Activated CD8-positive, alpha-beta memory T cell treated with anti-CD3 and anti-CD28 coated beads for 1 hour (primary cell): Measurements from ENCODE around the gene SPOCK3.
"Not testable (repeated sequence)": the region's sequence is repeated elsewhere in the genome, so short reads cannot be mapped to it uniquely, and the experiment has no call there.

Experiments used
- DNase-seq, 2 donors: peaks; one replicate each; pipeline ENCODE4 v3.0.0-alpha.2; 2020; ENCODE audit warnings: low read depth in 1 of 2; ENCODE audit errors: extremely low read depth in 1 of 2

The SPOCK3 gene

DNA sequence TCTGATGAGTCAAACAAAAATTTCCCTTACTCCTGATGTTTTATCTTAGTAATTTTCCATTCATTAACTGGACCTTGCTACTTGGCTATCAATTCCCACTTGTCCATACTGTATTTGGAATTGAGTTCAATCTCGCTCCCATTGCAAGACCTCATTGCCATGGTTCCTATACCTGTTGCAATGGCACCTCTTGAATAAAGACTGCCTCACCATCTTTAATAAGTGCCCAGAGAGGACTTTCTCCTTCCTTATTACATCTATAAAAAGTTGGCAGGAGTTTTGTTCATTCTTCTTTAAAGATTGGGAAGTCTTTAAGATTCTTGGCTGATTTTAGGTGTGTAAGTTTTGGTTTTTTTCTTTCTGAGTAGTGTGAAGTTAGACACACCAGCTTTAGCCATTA, 397.4 kb downstream of the SPOCK3 start:
- no peak for DNase-seq

GRCh38 chr4:166827629-166828028, 406.7 kb downstream of the SPOCK3 start:
- DNase-seq, result no peak

GRCh38 chr4:166827167-166827566, 407.1 kb downstream of the SPOCK3 start:
- no peak for DNase-seq

GRCh38 chr4:166823848-166824247, 410.4 kb downstream of the SPOCK3 start:
- DNase-seq, result no peak

DNA sequence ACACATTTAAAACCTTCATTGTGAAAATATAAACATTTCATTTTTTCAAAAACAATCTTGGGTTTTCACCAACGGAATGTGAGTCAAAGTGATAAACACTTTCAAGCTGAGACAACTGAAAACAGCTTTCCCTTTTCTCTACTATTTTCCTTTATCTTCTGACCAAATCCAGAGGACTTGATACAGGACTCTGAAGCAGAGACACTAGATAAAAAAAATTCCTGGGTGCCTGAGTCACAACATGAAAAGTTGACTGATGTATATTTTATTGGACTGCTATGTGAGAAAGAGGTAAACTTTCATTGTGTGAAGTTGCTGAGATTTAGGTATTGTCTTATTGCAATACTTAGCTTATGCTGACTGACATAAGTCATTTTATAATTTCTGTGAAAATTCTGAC, 411.2 kb downstream of the SPOCK3 start:
- DNase-seq, result no peak

DNA sequence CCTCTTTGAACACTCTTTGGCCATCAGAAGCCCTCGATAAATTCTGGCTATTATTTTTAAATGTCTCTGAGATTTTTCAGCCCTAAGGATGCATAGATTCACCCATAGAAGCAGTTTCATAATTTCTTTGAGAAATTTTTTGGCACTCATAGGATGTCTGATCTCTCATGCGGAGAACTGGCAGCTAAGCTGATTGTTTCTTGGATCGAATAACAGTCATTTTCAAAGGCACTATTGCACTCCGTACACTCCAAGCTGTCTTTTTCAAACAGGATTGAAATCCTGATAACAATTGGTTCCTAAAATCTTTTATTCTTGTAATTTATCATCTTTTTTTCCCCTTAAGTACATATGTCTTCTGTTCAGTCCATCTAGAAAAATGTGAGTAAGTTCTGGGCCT, 411.9 kb downstream of the SPOCK3 start:
- no peak for DNase-seq

DNA sequence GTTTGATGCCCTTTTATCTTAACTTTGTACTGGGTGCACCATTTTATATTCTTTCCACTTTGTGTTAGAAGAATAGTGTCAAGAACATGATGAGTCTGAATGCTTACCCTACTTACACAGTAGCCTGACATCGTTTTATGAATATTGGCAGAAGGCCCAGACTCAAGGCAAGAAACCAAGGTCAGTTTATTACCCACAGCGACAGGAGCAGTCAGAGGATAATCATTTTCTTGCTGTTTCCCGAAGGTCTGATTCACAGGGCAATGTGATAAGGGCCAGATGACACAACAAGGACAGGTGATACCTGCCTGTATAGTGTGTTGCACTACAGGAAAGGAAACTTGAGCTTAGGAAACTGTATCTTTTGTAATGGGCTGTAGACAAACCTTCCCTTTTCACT, 417.4 kb downstream of the SPOCK3 start:
- no peak for DNase-seq

DNA sequence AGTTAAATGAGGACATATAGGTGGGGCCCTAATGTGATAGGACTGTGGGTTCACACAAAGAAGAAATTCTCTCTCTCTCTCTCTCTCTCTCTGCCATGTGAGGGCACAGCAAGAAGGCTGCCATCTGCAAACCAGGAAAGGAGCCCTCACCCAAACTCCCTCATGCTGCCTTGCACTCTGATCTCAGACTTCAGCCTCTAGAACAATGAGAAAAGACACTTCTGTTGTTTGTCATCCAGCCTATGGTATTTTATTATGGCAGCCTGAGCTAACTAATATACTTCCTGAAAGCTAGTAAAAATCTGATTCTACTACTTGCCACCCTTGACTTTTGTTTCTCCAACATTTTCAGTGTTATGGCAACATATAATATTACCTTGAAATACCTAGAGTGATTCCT, 425.9 kb downstream of the SPOCK3 start:
- DNase-seq, result no peak

- DNase-seq, result no peak
These were observed 431.9 kb downstream of the SPOCK3 start for GRCh38 chr4:166802346-166802745.

DNA sequence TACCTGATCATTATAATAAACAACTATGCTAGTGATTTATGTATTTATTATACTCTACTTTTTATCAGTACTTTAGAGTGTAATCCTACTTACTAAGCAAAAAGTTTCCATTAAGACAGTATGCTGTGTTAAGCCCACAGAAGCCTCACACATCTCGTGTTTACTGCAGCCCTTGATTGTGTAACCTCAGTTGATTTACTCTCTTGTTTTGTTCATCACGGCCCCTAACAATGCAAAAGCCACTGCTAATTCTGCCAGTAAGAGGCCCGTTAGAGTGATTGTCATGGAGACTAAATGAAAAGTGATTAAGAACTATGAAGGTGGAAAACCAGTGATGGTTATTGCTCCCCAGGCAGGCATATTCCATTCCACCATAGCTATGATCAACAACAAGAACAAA, 436.2 kb downstream of the SPOCK3 start:
- no peak for DNase-seq

DNA sequence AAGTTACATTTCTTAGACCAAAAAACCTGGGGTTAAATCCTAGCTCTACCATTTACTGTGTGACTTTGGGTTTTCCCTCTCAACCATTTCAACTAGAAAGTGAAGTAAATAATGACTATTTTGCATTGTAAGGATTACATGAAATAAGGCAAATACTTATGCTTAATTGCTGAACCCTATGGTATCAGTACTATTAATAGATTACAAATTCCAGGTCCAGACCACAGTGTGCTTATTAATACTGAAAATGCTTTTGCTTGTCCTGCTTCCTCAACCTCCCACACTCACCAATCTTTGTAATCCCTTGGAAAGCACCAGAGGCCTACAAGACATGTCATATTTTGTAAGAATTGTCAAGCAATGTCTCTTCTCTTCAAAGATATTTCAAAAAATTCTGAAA, 456.5 kb downstream of the SPOCK3 start:
- no peak for DNase-seq

GRCh38 chr4:166763018-166763417, 471.3 kb downstream of the SPOCK3 start:
- DNase-seq, result no peak

- DNase-seq, result no peak
These were observed 492.6 kb downstream of the SPOCK3 start for GRCh38 chr4:166741742-166742141.

DNA sequence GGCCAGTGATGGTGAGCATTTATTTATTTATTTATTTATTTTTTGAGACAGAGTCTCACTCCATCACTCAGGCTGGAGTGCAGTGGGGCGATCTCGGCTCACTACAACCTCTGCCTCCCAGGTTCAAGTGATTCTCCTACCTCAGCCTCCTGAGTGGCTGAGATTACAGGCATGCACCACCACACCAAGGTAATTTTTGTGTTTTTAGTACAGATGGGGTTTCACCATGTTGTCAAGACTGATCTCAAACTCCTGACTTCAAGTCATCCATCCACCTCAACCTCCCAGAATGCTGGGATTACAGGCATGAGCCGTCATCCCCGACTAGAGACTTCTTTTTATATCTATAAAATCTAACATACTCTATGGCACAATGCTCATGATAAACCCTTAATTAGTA, 495.1 kb downstream of the SPOCK3 start:
- not testable (repeated sequence) for DNase-seq

DNA sequence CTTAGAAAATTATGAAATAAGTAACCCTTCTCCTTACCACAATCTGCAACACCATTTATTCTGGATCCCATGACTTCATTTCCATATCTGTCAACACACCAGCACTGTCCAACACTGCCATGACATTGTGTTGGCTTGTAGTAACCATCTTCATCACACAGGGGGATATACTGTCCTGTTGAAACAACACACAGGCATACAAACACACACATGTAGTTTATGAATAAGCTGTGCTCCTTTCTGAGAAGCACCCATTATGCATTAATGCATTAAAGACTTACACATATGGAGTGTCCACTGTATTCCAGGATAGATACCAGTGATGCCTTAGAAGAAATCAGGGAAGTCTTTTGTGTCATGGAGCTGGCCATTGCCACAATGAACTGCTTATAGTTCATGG, 496.9 kb downstream of the SPOCK3 start:
- DNase-seq, result no peak

DNA sequence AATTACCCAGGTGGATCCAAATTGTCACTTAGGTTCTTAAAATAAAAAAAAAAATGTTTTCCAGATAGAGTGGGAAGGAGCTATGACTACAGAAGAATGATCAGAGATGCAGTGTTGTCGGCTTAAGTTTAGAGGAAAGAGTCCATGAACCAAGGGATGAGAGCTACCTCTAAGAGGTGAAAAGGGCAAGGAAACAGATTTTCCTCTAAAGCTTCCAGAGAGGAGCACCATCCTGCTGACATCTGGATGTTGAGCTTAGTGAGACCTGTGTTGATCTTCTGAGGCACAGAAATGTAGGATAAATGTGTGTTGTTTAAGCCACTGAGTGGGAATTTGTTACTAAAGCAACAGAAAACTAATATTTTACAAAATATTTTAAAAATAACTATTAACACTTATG, 498.7 kb downstream of the SPOCK3 start:
- DNase-seq, result no peak

DNA sequence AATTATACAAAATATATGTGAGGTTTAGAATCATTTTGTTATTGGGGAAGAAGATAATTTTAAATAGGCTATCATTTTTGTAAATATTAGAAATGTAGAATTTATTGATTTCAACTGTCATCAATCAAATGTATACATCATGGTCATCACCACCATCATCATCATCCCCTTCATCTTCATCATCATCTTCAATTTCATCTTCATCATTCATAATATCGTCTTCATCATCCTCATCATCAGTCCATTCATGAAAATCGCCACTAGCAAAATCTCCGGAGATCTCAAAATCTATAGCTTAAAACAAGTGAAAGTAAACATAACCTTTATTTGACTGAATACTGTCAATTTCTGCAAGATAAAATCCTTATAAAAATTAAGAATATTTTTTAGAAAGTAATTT, 499.5 kb downstream of the SPOCK3 start:
- DNase-seq, result no peak

- DNase-seq, result no peak
These were observed 500.6 kb downstream of the SPOCK3 start for GRCh38 chr4:166733686-166734085.

DNA sequence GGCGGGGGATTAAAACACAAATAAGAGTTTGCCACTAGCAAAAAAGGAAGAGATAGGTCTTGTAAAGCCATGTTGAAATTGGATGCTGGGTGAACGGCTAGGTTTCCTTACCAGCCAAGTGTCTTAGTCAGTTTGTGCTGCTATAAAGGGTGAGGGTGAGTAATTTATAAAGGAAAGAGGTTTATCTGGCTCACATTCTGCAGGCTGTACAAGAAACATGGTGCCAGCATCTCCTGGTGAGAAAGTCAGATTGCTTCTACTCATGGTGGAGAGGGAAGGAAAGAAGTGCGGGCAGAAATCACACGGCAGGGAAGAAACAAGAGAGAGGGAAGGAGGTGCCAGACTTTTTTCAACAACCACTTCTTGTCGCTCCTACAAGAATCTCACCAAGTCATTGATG, 507.5 kb downstream of the SPOCK3 start:
- no peak for DNase-seq

GRCh38 chr4:166724369-166724768, 509.9 kb downstream of the SPOCK3 start:
- no peak for DNase-seq

DNA sequence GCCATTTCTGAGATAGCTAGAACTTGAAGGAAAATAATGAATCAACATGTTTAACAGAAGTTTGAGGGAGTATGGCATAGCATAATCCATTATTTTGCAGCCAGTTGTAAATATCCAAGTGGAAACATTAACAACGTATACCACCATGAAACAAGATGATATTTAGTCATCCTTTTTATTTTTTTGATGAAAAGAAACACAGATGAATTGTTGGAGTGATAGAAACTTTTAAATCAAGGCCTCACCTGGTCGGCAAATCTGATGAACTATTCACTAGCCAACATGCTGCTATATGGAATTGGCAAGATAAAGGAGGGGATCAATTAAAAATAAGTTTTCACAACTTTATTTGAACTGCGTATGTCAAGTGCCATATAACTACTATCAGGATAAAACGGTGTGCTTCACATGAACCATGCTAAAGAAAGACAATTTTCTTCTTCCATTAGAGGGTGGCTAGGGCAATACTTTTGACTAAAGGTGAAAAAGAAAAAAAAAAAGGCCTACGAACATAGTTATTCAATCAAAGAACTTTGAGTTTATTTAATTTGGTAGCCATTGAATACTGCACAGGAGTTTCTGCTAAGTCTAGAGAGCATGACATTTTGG, 510.7 kb downstream of the SPOCK3 start:
- DNase-seq, result no peak

DNA sequence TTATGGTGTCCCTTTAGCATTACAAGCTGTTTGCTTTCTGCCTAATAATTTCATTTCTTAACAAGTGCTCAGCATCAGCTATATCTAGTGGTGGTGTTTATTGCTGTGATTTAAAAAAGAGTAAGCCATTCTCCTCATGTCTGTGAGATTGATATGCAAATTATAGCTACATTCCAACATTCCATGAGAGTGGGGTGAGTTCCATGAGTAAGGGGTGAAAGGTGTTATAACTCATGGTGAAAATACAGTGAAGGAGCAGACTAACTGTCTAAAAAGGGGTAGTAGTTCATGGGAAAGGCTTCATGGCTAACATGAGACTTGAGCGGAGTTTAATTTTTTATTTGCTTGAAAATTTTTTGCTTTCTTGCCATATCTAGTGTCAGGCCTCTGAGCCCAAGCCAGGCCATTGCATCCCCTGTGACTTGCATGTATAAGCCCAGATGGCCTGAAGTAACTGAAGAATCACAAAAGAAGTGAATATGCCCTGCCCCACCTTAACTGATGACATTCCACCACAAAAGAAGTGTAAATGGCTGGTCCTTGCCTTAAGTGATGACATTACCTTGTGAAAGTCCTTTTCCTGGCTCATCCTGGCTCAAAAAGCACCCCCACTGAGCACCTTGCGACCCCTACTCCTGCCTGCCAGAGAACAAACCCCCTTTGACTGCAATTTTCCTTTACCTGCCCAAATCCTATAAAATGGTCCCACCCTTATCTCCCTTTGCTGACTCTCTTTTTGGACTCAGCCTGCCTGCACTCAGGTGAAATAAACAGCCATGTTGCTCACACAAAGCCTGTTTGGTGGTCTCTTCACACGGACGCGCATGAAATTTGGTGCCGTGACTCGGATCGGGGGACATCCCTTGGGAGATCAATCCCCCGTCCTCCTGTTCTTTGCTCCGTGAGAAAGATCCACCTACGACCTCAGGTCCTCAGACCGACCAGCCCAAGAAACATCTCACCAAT, 518.3 kb downstream of the SPOCK3 start:
- DNase-seq, result not testable (repeated sequence)
